Bronchial epithelial cell (primary cell): ENCODE data around the gene RLN3. TPM values are rescaled to one million over a fixed set of nuclear protein-coding genes. Genes with fewer than 3 reads are reported as not detected.
"Not testable (repeated sequence)": the region's sequence is repeated elsewhere in the genome, so short reads cannot be mapped to it uniquely, and the experiment has no call there.

Source experiments
- DNase-seq: peaks from one replicate; pipeline ENCODE4 v3.0.0-alpha.2; 2010; ENCODE audit warnings: low read depth
- FAIRE-seq: peaks from 2 replicates; lab custom pipeline; 2011; peaks lifted over from hg19 to GRCh38; lab: Jason Lieb, UNC
- H3K27me3 ChIP-seq: 2 replicates; pipeline ENCODE4 v1.5.1; 2011; ENCODE audit warnings: low read length; ENCODE audit not compliant: control insufficient read depth, insufficient read depth
- H3K36me3 ChIP-seq: 2 replicates; pipeline ENCODE4 v1.5.1; 2011; ENCODE audit warnings: low read length; ENCODE audit not compliant: control insufficient read depth, insufficient read depth
- H3K4me3 ChIP-seq: 2 replicates; pipeline ENCODE4 v1.5.1; 2011; ENCODE audit warnings: mild to moderate bottlenecking, low read depth, low read length, control low read depth
- total RNA-seq: library from RNA; depleted of rRNA; stranded (reverse); fragments of >200 nt; gene quantifications from 2 replicates; pipeline ENCODE4 v1.2.1, GENCODE V29; 2014
- TF ChIP-seq, protein P1 (sequence below): IDR thresholded peaks from 2 replicates; pipeline ENCODE4 v1.5.1; 2011; ENCODE audit warnings: mild to moderate bottlenecking, moderate library complexity, low read length, control low read depth, inconsistent platforms; ENCODE audit not compliant: insufficient read depth, severe bottlenecking

RLN3 gene
- total RNA-seq, 1 donor from 2014 or later, result not detected

DNA sequence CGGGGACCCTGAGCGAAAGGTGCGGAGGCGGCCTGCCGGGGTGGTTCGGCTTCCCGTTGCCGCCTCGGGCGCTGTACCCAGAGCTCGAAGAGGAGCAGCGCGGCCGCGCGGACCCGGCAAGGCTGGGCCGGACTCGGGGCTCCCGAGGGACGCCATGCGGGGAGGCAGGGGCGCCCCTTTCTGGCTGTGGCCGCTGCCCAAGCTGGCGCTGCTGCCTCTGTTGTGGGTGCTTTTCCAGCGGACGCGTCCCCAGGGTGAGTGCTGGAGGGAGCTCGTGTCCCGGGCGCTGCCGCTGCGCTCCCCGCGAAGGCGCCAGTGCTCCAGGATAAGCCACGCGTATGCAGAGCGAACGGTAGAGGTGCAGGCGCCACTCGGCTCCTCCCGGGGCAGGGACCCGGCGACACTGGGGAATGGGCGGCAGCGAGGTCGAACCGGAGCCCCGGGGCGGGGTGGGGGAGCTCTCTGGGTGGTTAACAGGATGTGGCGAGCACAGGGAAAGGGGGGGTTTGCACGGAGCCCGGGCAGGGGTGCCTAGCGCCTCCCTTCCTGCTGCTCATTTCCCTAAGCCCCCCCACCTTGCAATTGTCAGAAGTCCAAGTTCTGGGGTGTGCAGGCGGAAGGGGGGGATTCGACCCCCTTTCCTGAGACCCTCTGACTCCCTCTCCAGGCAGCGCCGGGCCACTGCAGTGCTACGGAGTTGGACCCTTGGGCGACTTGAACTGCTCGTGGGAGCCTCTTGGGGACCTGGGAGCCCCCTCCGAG, 4.0 kb downstream of the RLN3 start, which contains the start of gene IL27RA:
TSS of gene IL27RA (plus strand) at position 44 of the 762 bp plus-strand sequence. CDS start at position 155, 111 bp downstream.
- TF ChIP-seq, protein P1, sequence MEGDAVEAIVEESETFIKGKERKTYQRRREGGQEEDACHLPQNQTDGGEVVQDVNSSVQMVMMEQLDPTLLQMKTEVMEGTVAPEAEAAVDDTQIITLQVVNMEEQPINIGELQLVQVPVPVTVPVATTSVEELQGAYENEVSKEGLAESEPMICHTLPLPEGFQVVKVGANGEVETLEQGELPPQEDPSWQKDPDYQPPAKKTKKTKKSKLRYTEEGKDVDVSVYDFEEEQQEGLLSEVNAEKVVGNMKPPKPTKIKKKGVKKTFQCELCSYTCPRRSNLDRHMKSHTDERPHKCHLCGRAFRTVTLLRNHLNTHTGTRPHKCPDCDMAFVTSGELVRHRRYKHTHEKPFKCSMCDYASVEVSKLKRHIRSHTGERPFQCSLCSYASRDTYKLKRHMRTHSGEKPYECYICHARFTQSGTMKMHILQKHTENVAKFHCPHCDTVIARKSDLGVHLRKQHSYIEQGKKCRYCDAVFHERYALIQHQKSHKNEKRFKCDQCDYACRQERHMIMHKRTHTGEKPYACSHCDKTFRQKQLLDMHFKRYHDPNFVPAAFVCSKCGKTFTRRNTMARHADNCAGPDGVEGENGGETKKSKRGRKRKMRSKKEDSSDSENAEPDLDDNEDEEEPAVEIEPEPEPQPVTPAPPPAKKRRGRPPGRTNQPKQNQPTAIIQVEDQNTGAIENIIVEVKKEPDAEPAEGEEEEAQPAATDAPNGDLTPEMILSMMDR, result peak; percentile 55
- Histone ChIP-seq H3K4me3 (peak within 1 kb of the TSS; percentile 52), H3K27me3 (no peaks in the 10 kb centered on the region), H3K36me3 (no peaks in the 10 kb centered on the region)
- DNase-seq (peak; percentile 13), FAIRE-seq (no peak)

DNA sequence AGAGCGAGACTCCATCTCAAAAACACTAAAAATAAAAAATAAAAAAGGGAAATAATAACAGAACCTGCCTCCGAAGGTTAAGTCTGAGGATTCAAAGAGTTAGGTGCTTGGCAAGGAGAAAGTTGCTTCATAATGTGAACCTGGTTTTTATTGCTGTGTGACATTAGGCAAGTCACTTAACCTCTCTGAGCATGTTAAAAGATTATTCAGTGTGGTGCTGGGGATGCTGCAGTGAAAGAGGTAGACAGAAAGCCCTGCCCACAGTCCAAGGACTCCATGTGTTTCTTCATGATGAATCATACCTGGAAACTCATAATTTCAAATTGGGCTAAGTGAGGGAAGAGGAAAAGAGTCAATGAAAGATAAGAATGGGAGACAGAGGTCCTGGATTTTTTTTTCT, 6.0 kb downstream of the RLN3 start:
- Histone ChIP-seq H3K4me3 (no peak overlapping the region), H3K27me3 (no peaks in the 10 kb centered on the region), H3K36me3 (no peaks in the 10 kb centered on the region)
- FAIRE-seq, result no peak
- TF ChIP-seq, protein P1, result no peak
- peak; percentile 35 for DNase-seq

DNA sequence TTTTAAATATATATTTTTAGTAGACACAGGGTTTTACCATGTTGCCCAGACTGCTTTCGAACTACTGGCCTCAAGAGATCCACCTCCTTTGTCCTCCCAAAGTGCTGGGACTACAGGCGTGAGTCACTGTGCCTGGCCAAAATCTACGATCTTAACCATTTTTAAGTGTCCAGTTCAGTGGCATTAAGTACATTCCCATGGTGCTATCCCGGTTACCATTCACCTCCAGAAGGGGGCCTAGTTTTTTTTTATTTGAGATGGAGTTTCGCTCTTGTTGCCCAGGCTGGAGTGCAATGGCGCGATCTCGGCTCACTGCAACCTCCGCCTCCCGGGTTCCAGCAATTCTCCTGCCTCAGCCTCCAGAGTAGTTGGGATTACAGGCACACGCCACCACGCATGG, 7.2 kb downstream of the RLN3 start:
- not testable (repeated sequence) for H3K36me3 ChIP-seq, H3K4me3 ChIP-seq, DNase-seq, FAIRE-seq, H3K27me3 ChIP-seq

DNA sequence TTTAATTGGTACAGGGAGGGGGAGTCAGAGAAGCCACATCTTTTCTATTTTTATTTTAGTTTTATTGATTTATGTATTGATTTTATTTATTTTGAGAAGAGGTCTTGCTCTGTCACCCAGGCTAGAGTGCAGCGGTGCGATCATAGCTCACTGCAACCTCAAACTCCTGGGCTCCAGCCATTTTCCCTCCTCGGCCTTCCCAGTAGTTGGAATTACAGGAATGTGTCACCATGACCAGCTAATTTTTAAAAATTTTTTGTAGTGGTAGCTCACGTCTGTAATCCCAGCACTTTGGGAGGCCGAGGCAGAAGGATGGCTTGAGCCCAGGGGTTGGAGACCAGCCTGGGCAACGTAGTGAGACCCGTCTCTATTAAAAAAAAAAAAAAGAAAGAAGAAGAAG, 7.8 kb downstream of the RLN3 start:
- Histone ChIP-seq H3K36me3 (no peaks in the 10 kb centered on the region), H3K4me3 (no peak overlapping the region), H3K27me3 (no peaks in the 10 kb centered on the region)
- TF ChIP-seq, protein P1, result no peak
- DNase-seq (no peak), FAIRE-seq (no peak)

DNA sequence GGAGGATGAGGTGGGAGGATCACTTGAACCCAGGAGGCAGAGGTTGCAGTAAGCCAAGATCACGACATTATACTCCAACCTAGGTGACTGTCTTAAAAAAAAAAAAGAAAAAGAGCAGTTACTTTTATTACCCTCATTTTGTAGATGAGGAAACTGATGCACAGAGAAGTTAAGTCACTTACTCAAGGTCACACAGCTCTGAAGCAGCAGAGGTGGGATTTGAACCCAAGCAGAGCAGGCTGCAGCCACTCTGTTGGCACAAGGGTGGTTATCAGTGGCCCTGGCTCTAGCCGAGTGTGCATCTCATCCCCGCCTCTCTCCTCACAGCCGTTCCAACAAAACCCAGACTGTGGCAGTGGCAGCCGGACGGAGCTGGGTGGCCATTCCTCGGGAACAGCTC, 11.2 kb downstream of the RLN3 start:
- FAIRE-seq (no peak), DNase-seq (no peak)
- TF ChIP-seq, protein P1, result no peak
- Histone ChIP-seq H3K4me3 (no peak overlapping the region), H3K27me3 (no peaks in the 10 kb centered on the region), H3K36me3 (no peaks in the 10 kb centered on the region)

DNA sequence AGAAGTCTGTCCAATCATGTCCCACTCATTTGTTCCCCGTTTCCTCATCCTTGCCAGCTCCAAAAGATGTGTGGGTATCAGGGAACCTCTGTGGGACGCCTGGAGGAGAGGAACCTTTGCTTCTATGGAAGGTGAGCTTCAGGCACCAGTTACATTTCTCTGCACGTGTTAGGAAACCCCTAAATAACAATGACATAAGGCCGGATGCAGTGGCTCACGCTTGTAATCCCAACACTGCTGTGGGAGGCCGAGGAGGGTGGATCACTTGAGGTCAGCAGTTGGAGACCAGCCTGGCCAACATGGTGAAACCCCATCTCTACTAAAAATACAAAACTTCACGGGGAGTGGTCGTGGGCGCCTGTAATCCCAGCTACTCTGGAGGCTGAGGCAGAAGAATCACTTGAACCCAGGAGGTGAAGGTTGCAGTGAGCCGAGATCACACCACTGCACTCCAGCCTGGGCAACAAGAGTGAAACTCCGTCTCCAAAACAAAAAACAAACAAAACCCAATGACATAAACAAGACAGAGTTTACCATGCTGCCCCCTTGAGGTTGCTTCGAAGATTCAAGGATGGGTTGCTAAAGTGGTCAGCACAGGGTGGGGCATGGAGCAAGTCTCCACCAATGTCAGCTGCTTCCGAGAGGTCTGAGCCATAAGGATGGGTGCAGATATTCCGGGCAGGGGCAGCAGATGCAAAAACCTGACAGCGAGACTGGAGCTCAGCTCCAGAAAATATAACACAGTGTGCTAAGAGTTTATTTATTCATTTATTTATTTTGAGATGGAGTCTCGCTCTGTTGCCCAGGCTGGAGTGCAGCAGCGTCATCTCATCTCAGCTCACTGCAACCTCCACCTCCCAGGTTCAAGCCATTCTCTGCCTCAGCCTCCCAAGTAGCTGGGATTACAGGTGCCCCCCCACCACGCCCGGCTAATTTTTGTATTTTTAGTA, 15.0 kb downstream of the RLN3 start:
- TF ChIP-seq, protein P1, result peak; percentile 64
- DNase-seq, result peak; percentile 71
- not testable (repeated sequence) for FAIRE-seq, H3K36me3 ChIP-seq, H3K27me3 ChIP-seq, H3K4me3 ChIP-seq

DNA sequence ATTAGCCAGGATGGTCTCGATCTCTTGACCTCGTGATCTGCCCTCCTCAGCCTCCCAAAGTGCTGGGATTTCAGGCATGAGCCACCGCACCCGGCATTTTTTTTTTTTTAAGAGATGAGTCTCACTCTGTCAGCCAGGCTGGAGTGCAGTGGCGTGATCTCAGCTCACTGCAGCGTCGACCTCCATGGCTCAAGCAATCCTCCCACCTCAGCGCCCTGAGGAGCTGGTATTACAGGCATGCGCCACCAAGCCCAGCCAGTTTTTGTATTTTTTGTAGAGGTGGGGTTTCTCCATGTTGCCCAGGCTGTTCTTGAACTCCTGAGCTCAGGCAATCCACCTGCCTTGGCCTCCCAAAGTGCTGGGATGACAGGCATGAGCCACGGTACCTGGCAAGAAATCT, 19.9 kb downstream of the RLN3 start:
- H3K27me3 ChIP-seq, FAIRE-seq, H3K36me3 ChIP-seq, DNase-seq, H3K4me3 ChIP-seq: not testable (repeated sequence)
